Measurements from ENCODE around the gene WDR81. TPM values are rescaled to one million over a fixed set of nuclear protein-coding genes. Genes with fewer than 3 reads are reported as not detected.
"Not testable (repeated sequence)": the region's sequence is repeated elsewhere in the genome, so short reads cannot be mapped to it uniquely, and the experiment has no call there.

Gene WDR81
- total and polyA plus RNA-seq, 12 donors, result 4.9 to 88.8 (median 41.1) TPM

- intact Hi-C loops (cut with DNase I), result loop anchor here in 1 of 2 donors (2.0 kb wide), 1 partner anchor 26 kb away; the partner anchor contains the start of gene TLCD2
- peak within 1 kb of the TSS; percentile 88 to 98 (median 97) for H3K27ac ChIP-seq
- peaks cover 0 to 38% of the 10 kb centered on the region in 2 donors for H3K36me3 ChIP-seq (replicated peaks in 1 of 2)
- no peaks in the 10 kb centered on the region for H3K9me3 ChIP-seq (replicated peaks in 1 of 3)
- TF ChIP-seq POLR2A (IDR thresholded peaks at IDR 0.05), result peak; percentile 97
- peak in 1 of 6 experiments; percentile 4 for TF ChIP-seq CTCF (IDR thresholded peaks at IDR 0.05)
- H3K4me3 ChIP-seq, result peak within 1 kb of the TSS; percentile 60 to 93 (median 84)
- H3K27me3 ChIP-seq, result no peaks in the 10 kb centered on the region
- 0 to 1% (median 1%) methylated on average over 23 to 72 of the region's 72 CpGs for WGBS, 4 donors
- DNase-seq, result peak; percentile 98 to 100 (median 99)
- H3K4me1 ChIP-seq (replicated peaks in 1 of 2), result peaks cover 13 to 26% of the 10 kb centered on the region in 2 donors
Observed at GRCh38 chr17:1684378-1685189, 39.9 kb upstream of the WDR81 start, which contains the start of gene PRPF8. Gene PRPF8, minus strand, starts transcription at chr17:1684867. Its CDS starts 296 bp downstream, at chr17:1684571.

- Histone ChIP-seq H3K27me3 (no peaks in the 10 kb centered on the region), H3K4me1 (replicated peaks in 1 of 2) (peaks cover 13 to 26% of the 10 kb centered on the region in 2 donors), H3K9me3 (replicated peaks in 1 of 3) (no peaks in the 10 kb centered on the region), H3K4me3 (no peak overlapping the region), H3K36me3 (replicated peaks in 1 of 2) (peaks cover 0 to 23% of the 10 kb centered on the region in 2 donors), H3K27ac (no peak overlapping the region)
- TF ChIP-seq POLR2A (IDR thresholded peaks at IDR 0.05) (no peak), CTCF (IDR thresholded peaks at IDR 0.05) (no peak)
- intact Hi-C loops (cut with DNase I), result no loop called here
- WGBS, 4 donors, result 64 to 76% (median 69%) methylated on average over 7 of the region's 7 CpGs
- no peak for DNase-seq
Observed at GRCh38 chr17:1686086-1686485, 38.4 kb upstream of the WDR81 start.

DNA sequence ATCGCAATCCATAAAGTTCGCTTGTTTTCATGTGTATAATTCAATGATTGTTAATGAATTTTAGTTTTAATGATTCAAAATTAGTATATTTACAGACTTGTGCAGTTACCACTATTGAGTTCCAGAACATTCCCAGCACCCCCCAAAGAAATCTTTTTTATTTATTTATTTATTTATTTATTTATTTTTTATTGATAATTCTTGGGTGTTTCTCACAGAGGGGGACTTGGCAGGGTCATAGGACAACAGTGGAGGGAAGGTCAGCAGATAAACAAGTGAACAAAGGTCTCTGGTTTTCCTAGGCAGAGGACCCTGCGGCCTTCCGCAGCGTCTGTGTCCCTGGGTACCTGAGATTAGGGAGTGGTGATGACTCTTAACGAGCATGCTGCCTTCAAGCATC lies 36.1 kb upstream of the WDR81 start:
- H3K4me1 ChIP-seq (replicated peaks in 1 of 2), result peaks cover 5 to 11% of the 10 kb centered on the region in 2 donors
- 72 to 92% (median 77%) methylated on average over 6 of the region's 6 CpGs for WGBS, 4 donors
- H3K27me3 ChIP-seq; intact Hi-C loops (cut with DNase I); H3K27ac ChIP-seq; H3K9me3 ChIP-seq (replicated peaks in 1 of 3); H3K4me3 ChIP-seq; H3K36me3 ChIP-seq (replicated peaks in 1 of 2); DNase-seq: not testable (repeated sequence)

DNA sequence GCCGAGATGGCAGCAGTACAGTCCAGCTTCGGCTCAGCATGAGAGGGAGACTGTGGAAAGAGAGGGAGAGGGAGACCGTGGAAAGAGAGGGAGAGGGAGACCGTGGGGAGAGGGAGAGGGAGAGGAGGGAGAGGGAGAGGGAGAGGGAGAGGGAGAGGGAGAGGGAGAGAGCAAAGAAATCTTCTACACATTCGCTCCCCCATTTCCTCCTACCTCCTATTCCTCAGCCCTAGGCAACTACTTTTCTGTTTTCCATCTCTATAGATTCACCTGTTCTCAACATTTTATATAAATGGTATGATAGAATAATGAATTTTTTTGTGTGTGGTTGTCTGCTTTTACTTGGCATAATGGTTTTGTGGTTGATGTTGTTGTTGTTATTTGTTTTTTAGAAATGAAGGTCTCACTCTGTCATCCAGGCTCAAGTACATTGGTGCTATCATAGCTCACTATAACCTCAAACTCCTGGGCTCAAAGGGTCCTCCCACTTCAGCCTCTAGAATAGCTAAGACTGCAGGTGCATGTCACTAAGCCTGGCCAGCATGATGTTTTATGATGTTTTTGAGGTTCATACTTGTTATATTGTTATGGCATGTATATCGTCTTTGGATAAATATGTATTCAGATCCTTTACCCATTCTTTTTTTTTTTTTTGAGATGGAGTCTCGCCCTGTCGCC lies 33.8 kb upstream of the WDR81 start:
- Histone ChIP-seq H3K27me3 (no peaks in the 10 kb centered on the region), H3K4me3 (no peak overlapping the region), H3K27ac (no peak overlapping the region), H3K36me3 (replicated peaks in 1 of 2) (no peaks in the 10 kb centered on the region), H3K9me3 (replicated peaks in 1 of 3) (no peaks in the 10 kb centered on the region), H3K4me1 (replicated peaks in 1 of 2) (no peaks in the 10 kb centered on the region)
- DNase-seq, result no peak
- 87 to 94% (median 92%) methylated on average over 4 to 6 of the region's 8 CpGs for WGBS, 4 donors
- intact Hi-C loops (cut with DNase I), result no loop called here
- TF ChIP-seq CTCF (IDR thresholded peaks at IDR 0.05), result no peak
- TF ChIP-seq POLR2A (IDR thresholded peaks at IDR 0.05), result no peak

Measured in adrenal gland (tissue), 12 donors.